ENCODE measurements around the gene WNT7B.

The WNT7B gene

GRCh38 chr22:45891471-45891995, 85.4 kb downstream of the WNT7B start:
- no peak overlapping the region for H3K27ac ChIP-seq (ENCODE audit: low read depth, low read length)
- H3K4me1 ChIP-seq (ENCODE audit: control insufficient read depth, insufficient read depth, low read length, unreplicated experiment), result no peaks in the 10 kb centered on the region
- H3K36me3 ChIP-seq (ENCODE audit: insufficient read depth, low read length), result no peaks in the 10 kb centered on the region
- H3K4me3 ChIP-seq (ENCODE audit: low read depth, low read length), result no peak overlapping the region
- H2AFZ ChIP-seq (ENCODE audit: low read length, unreplicated experiment), result no peak overlapping the region
- H3K27me3 ChIP-seq (ENCODE audit: insufficient read depth, low read length), result no peaks in the 10 kb centered on the region
- H3K79me2 ChIP-seq (ENCODE audit: control insufficient read depth, insufficient read depth, low read length, unreplicated experiment), result no peaks in the 10 kb centered on the region

- Histone ChIP-seq H3K27ac (ENCODE audit: low read depth, low read length) (no peak overlapping the region), H3K79me2 (ENCODE audit: control insufficient read depth, insufficient read depth, low read length, unreplicated experiment) (no peaks in the 10 kb centered on the region), H3K4me1 (ENCODE audit: control insufficient read depth, insufficient read depth, low read length, unreplicated experiment) (no peaks in the 10 kb centered on the region), H3K36me3 (ENCODE audit: insufficient read depth, low read length) (no peaks in the 10 kb centered on the region), H3K27me3 (ENCODE audit: insufficient read depth, low read length) (no peaks in the 10 kb centered on the region), H2AFZ (ENCODE audit: low read length, unreplicated experiment) (no peak overlapping the region), H3K4me3 (ENCODE audit: low read depth, low read length) (no peak overlapping the region)
These were observed 85.9 kb downstream of the WNT7B start for GRCh38 chr22:45891021-45891421.

GRCh38 chr22:45890351-45890635, 86.7 kb downstream of the WNT7B start:
- H3K4me3 ChIP-seq (ENCODE audit: low read depth, low read length), result no peak overlapping the region

GRCh38 chr22:45889539-45890350, 87.2 kb downstream of the WNT7B start:
- H3K36me3 ChIP-seq (ENCODE audit: insufficient read depth, low read length), result no peaks in the 10 kb centered on the region
- no peaks in the 10 kb centered on the region for H3K27me3 ChIP-seq (ENCODE audit: insufficient read depth, low read length)
- H3K79me2 ChIP-seq (ENCODE audit: control insufficient read depth, insufficient read depth, low read length, unreplicated experiment), result no peaks in the 10 kb centered on the region
- H2AFZ ChIP-seq (ENCODE audit: low read length, unreplicated experiment), result no peak overlapping the region
- H3K4me1 ChIP-seq (ENCODE audit: control insufficient read depth, insufficient read depth, low read length, unreplicated experiment), result no peaks in the 10 kb centered on the region
- H3K4me3 ChIP-seq (ENCODE audit: low read depth, low read length), result no peak overlapping the region
- no peak overlapping the region for H3K27ac ChIP-seq (ENCODE audit: low read depth, low read length)

More at GRCh38 chr22:45890351-45890635, 86.7 kb downstream of the WNT7B start:
- no peaks in the 10 kb centered on the region for H3K79me2 ChIP-seq (ENCODE audit: control insufficient read depth, insufficient read depth, low read length, unreplicated experiment)
- no peak overlapping the region for H2AFZ ChIP-seq (ENCODE audit: low read length, unreplicated experiment)
- no peaks in the 10 kb centered on the region for H3K36me3 ChIP-seq (ENCODE audit: insufficient read depth, low read length)
- no peak overlapping the region for H3K27ac ChIP-seq (ENCODE audit: low read depth, low read length)
- H3K27me3 ChIP-seq (ENCODE audit: insufficient read depth, low read length), result no peaks in the 10 kb centered on the region
- no peaks in the 10 kb centered on the region for H3K4me1 ChIP-seq (ENCODE audit: control insufficient read depth, insufficient read depth, low read length, unreplicated experiment)

GRCh38 chr22:45889093-45889538, 87.8 kb downstream of the WNT7B start:
- H3K4me3 ChIP-seq (ENCODE audit: low read depth, low read length), result no peak overlapping the region
- no peak overlapping the region for H2AFZ ChIP-seq (ENCODE audit: low read length, unreplicated experiment)
- H3K4me1 ChIP-seq (ENCODE audit: control insufficient read depth, insufficient read depth, low read length, unreplicated experiment), result no peaks in the 10 kb centered on the region

GRCh38 chr22:45888221-45889092, 88.5 kb downstream of the WNT7B start:
- no peak overlapping the region for H3K27ac ChIP-seq (ENCODE audit: low read depth, low read length)
- H3K36me3 ChIP-seq (ENCODE audit: insufficient read depth, low read length), result no peaks in the 10 kb centered on the region
- no peaks in the 10 kb centered on the region for H3K79me2 ChIP-seq (ENCODE audit: control insufficient read depth, insufficient read depth, low read length, unreplicated experiment)
- H2AFZ ChIP-seq (ENCODE audit: low read length, unreplicated experiment), result no peak overlapping the region
- H3K27me3 ChIP-seq (ENCODE audit: insufficient read depth, low read length), result no peaks in the 10 kb centered on the region
- H3K4me1 ChIP-seq (ENCODE audit: control insufficient read depth, insufficient read depth, low read length, unreplicated experiment), result no peaks in the 10 kb centered on the region
- no peak overlapping the region for H3K4me3 ChIP-seq (ENCODE audit: low read depth, low read length)

More at GRCh38 chr22:45889093-45889538, 87.8 kb downstream of the WNT7B start:
- Histone ChIP-seq H3K27ac (ENCODE audit: low read depth, low read length) (no peak overlapping the region), H3K79me2 (ENCODE audit: control insufficient read depth, insufficient read depth, low read length, unreplicated experiment) (no peaks in the 10 kb centered on the region), H3K27me3 (ENCODE audit: insufficient read depth, low read length) (no peaks in the 10 kb centered on the region), H3K36me3 (ENCODE audit: insufficient read depth, low read length) (no peaks in the 10 kb centered on the region)

- Histone ChIP-seq H3K4me1 (ENCODE audit: control insufficient read depth, insufficient read depth, low read length, unreplicated experiment) (no peaks in the 10 kb centered on the region), H3K4me3 (ENCODE audit: low read depth, low read length) (no peak overlapping the region), H3K79me2 (ENCODE audit: control insufficient read depth, insufficient read depth, low read length, unreplicated experiment) (no peaks in the 10 kb centered on the region), H3K36me3 (ENCODE audit: insufficient read depth, low read length) (no peaks in the 10 kb centered on the region), H3K27ac (ENCODE audit: low read depth, low read length) (no peak overlapping the region), H3K27me3 (ENCODE audit: insufficient read depth, low read length) (no peaks in the 10 kb centered on the region), H2AFZ (ENCODE audit: low read length, unreplicated experiment) (no peak overlapping the region)
These were observed 89.5 kb downstream of the WNT7B start for GRCh38 chr22:45887202-45888131.

GRCh38 chr22:45886540-45886939, 90.4 kb downstream of the WNT7B start:
- H3K79me2 ChIP-seq (ENCODE audit: control insufficient read depth, insufficient read depth, low read length, unreplicated experiment), result no peaks in the 10 kb centered on the region
- H3K4me1 ChIP-seq (ENCODE audit: control insufficient read depth, insufficient read depth, low read length, unreplicated experiment), result no peaks in the 10 kb centered on the region
- no peak overlapping the region for H2AFZ ChIP-seq (ENCODE audit: low read length, unreplicated experiment)
- no peak overlapping the region for H3K27ac ChIP-seq (ENCODE audit: low read depth, low read length)
- no peaks in the 10 kb centered on the region for H3K36me3 ChIP-seq (ENCODE audit: insufficient read depth, low read length)
- H3K27me3 ChIP-seq (ENCODE audit: insufficient read depth, low read length), result no peaks in the 10 kb centered on the region
- H3K4me3 ChIP-seq (ENCODE audit: low read depth, low read length), result no peak overlapping the region

- Histone ChIP-seq H3K4me1 (ENCODE audit: control insufficient read depth, insufficient read depth, low read length, unreplicated experiment) (no peaks in the 10 kb centered on the region), H3K27me3 (ENCODE audit: insufficient read depth, low read length) (peaks cover 6% of the 10 kb centered on the region; the same call in 1 of the 2 replicates), H2AFZ (ENCODE audit: low read length, unreplicated experiment) (no peak overlapping the region), H3K4me3 (ENCODE audit: low read depth, low read length) (no peak overlapping the region), H3K27ac (ENCODE audit: low read depth, low read length) (no peak overlapping the region), H3K36me3 (ENCODE audit: insufficient read depth, low read length) (no peaks in the 10 kb centered on the region), H3K79me2 (ENCODE audit: control insufficient read depth, insufficient read depth, low read length, unreplicated experiment) (no peaks in the 10 kb centered on the region)
These were observed 91.0 kb downstream of the WNT7B start for GRCh38 chr22:45885941-45886395.

Measured in ACC112 (cell line).